Brain pericyte (primary cell): ENCODE data around the gene ATP6V0D1.

Experiments used
- DNase-seq: peaks from one replicate; pipeline ENCODE4 v3.0.0-alpha.2; 2012; ENCODE audit warnings: low read depth, low spot score

Gene ATP6V0D1

GRCh38 chr16:67463059-67463458 is 17.9 kb downstream of the ATP6V0D1 start:
- DNase-seq = no peak

GRCh38 chr16:67462279-67462655 is 18.7 kb downstream of the ATP6V0D1 start:
- DNase-seq = no peak

GRCh38 chr16:67461600-67462278 is 19.2 kb downstream of the ATP6V0D1 start:
- DNase-seq = no peak

DNA sequence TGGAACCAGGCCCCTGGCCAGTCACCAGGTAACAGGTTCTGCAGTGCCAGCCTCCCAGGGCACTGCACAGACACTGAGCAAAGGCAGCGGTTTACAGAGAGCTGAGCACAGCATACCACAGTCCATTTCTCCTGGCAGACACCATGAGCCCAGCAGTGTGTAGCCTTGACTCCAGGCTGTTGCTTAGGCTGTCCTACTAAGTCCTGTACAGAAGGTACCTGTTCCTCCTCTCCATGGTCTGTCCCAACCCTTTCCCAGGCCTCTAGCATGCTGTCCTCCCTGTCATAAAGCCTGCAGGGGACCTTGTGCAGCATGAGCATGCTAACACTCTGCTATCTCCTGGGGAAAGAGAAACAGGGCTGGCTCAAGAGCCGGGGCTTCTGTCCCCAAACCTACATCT is 20.0 kb downstream of the ATP6V0D1 start:
- DNase-seq = no peak

DNA sequence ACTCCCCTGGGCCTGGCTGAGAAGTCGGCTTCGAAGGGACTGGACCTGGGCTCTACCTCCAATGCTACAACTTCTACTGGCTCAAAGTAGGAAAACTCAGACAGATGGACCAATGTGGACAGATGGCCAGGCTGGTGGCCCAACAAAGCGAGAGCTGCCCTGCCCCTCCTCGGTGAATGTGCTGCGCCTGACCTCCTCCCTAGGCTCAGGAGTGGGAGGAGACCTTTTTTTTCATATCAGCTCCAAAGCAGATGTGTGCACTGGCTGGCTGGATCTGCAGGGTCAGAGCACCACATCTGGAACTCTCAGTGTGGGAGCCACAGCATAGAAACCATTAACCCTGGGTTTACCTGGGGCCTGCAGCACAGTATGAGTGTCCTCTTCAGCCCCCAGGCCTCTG is 20.8 kb downstream of the ATP6V0D1 start:
- DNase-seq = no peak

- DNase-seq = no peak
Observed at GRCh38 chr16:67459861-67460150, 21.2 kb downstream of the ATP6V0D1 start.

- no peak for DNase-seq
Observed at GRCh38 chr16:67459066-67459860, 21.7 kb downstream of the ATP6V0D1 start.

- DNase-seq = no peak
Observed at GRCh38 chr16:67458121-67458641, 22.8 kb downstream of the ATP6V0D1 start.

DNA sequence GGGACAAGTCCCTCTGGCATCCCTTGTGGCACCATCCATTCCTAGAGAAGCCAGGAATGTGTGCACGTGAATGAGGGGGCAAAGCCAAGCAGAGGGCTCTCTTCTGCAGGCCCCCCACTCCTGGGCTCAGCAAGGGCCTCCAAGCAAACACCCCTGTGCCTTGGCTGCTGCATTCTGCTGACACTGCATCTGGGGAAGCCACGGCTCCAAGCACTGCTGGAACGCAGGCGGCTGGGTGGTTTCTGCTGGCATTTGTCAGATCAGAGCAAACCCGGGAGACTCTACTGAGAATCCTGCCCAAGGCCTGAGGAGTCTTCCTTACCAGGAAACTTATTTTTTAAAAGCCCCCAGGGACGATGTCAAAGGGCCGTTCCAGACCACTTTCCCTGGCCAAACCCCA is 23.3 kb downstream of the ATP6V0D1 start:
- no peak for DNase-seq

DNA sequence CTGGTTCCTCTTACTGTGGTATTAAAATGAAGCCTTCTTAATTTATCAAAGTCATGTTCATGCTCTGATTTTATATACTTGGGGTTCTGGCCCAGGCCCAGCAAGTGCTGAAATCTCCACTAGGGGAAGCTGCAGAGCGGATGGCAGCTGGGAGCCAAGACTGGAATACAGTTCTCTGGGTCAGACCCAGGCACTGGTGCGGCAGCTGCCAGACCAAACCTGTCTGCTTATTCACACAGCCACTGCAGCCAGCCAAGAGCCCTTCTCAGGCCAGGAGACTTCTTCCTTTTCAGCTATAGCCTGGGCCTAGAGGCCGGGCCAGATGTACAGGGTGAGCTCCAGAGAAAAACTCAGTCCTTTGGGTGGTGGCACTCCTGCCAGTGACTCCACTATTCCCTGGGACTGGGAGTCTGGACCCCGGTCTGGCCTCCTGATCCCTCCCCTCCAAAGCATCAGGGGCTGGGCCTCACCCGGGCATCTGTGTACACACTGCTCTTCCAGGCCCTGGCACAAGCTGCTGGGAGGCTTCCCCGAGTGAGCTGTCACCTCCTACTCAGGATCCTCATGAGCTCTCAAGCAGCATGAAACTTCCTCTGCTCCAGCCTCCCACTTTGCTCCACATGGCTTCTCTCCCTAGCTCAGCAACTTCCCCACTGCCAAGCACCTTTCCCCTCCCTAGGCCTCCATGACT is 24.4 kb downstream of the ATP6V0D1 start:
- DNase-seq = no peak

GRCh38 chr16:67454852-67455251 is 26.1 kb downstream of the ATP6V0D1 start:
- no peak for DNase-seq

GRCh38 chr16:67454104-67454503 is 26.9 kb downstream of the ATP6V0D1 start:
- DNase-seq = no peak

DNA sequence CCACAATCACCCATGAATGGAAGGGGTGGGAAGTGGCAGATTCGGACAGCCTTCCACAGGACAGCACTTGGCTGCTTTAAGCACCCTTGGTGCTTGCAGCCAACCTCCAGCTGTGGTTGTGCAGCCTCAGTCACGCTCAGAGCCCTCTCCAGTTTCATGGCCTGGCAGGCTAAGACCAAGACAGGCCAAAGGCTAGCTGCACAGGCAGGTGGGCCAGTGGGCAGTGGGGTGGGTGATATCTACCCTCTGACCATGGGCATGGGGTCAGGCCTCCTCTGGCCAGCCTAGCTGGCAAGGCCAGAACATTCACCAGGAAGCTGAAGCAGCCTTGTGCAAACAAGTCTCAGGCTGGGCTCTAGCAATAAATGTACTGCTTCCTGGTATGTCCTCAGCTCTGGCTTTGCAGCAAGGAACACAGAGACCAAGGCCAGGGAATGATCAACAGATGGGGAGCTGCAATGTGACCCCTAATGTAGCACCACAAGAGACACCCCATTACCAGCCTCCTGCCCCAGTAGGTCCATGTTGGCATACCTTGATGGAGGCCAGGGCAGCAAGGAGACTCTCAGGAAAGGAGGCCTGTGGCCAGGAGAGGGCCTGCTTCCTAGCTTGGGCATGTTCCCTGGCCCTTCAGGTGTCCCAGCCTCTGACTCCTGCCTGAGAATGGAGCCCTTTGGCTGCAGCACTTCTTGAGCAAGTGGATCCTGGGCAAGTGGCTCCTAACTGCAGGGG is 29.1 kb downstream of the ATP6V0D1 start:
- DNase-seq = no peak

GRCh38 chr16:67451061-67451703 is 29.8 kb downstream of the ATP6V0D1 start:
- DNase-seq = no peak

DNA sequence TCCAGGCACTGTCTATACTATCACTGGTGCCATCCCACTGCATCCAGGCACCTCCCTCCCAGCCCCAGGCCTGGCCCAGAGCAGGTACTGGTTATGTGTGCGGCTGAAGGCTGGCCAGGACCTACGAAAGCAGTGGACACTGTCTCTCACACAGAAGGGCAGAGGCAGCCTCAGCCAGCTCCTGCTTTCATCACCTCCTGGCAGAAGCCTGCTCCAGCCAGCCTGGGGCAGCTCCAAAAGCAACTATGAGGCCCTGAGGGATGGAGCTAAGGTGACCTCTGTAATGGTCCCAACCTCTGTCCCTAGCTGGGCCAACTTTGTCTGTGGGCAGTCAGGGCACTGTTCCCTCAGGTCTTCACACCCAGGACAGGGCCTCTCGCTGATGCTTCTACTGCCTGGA is 31.2 kb downstream of the ATP6V0D1 start:
- no peak for DNase-seq

DNA sequence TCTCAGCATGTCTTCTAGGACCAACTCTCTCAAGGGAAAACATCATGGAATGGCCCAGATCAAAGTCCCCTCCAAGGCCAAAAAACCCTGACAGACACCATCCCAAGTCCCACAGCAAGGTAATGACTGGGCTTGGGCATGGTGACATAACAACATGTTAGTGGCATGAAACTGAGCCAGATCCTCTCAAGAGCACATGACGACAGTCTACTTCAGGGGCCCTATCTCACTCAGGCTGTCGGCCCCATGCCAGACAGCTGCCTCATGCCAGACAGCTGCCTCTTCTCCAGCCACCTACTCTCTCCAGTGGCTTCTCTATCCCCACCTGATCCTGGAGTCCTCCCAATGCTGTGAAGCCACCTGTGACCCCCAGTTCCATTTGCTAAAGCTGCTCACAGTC is 31.6 kb downstream of the ATP6V0D1 start:
- DNase-seq = no peak

GRCh38 chr16:67448580-67448979 is 32.4 kb downstream of the ATP6V0D1 start:
- DNase-seq = no peak

- DNase-seq = no peak
Observed at GRCh38 chr16:67447508-67448076, 33.4 kb downstream of the ATP6V0D1 start.

DNA sequence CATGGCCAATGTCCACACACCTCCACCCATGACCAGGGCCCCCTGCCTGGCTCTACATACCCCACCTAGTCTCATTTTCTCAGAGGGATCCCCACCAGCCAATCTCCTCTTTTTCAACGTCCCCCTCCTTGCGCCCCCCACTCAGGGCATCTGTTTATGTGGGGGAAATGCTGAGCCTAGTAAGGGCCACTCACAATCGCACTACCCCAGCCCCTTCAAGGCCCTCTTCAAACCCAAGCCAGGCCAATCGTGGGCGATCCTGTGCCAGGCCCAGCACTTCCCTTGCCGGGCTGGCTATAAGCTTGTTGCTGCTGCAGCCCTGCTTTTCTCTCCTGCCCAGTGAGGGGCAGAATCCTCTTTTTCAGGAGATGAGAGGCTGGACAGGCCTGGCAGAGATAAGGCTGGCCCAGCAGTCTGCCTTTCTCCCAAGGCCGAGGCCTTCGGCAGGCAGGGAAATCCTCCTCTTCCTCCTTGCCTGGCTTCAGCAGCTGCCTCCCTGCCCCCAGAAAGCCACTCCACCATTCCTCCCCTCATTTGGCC is 33.9 kb downstream of the ATP6V0D1 start:
- no peak for DNase-seq

- DNase-seq = no peak
Observed at GRCh38 chr16:67445913-67446907, 34.7 kb downstream of the ATP6V0D1 start.
